ENCODE data around the gene RBMXL3.

Gene RBMXL3

GRCh38 chrX:115232933-115233496, 43.8 kb downstream of the RBMXL3 start:
- Histone ChIP-seq H4K20me1 (ENCODE audit: insufficient read depth, low read length) (no peaks in the 10 kb centered on the region), H3K36me3 (ENCODE audit: insufficient read depth, low read length) (no peaks in the 10 kb centered on the region), H3K27ac (ENCODE audit: low read length) (no peak overlapping the region), H3K4me1 (ENCODE audit: insufficient read depth, low read length) (no peaks in the 10 kb centered on the region), H3K79me2 (ENCODE audit: insufficient read depth, low read length) (no peaks in the 10 kb centered on the region), H2AFZ (ENCODE audit: low read depth, low read length) (no peak overlapping the region), H3K4me2 (ENCODE audit: insufficient read depth, low read length) (no peak overlapping the region), H3K27me3 (ENCODE audit: insufficient read depth, low read length, poor library complexity) (no peaks in the 10 kb centered on the region), H3K9ac (ENCODE audit: low read depth, low read length) (no peak overlapping the region), H3K9me3 (ENCODE audit: insufficient read depth, low read length, severe bottlenecking) (no peaks in the 10 kb centered on the region), H3K4me3 (ENCODE audit: low read depth in 1 of 2, low read length in 2 of 2) (no peak overlapping the region)
- DNase-seq (no peak), ATAC-seq (ENCODE audit: insufficient read depth, low read depth) (no peak)
- no peak for TF ChIP-seq EZH2 (IDR thresholded peaks at IDR 0.05; ENCODE audit: borderline replicate concordance, low read depth, low read length, severe bottlenecking)
- TF ChIP-seq CTCF (IDR thresholded peaks at IDR 0.05; ENCODE audit: borderline replicate concordance, extremely low read depth, low read length, poor library complexity, severe bottlenecking) = no peak

- Histone ChIP-seq H3K9ac (ENCODE audit: low read depth, low read length) (no peak within 1 kb of the TSS), H3K27me3 (ENCODE audit: insufficient read depth, low read length, poor library complexity) (no peaks in the 10 kb centered on the region), H2AFZ (ENCODE audit: low read depth, low read length) (no peak within 1 kb of the TSS), H3K27ac (ENCODE audit: low read length) (no peak within 1 kb of the TSS), H4K20me1 (ENCODE audit: insufficient read depth, low read length) (no peaks in the 10 kb centered on the region), H3K4me3 (ENCODE audit: low read depth in 1 of 2, low read length in 2 of 2) (no peak within 1 kb of the TSS), H3K4me1 (ENCODE audit: insufficient read depth, low read length) (no peaks in the 10 kb centered on the region), H3K9me3 (ENCODE audit: insufficient read depth, low read length, severe bottlenecking) (no peaks in the 10 kb centered on the region), H3K79me2 (ENCODE audit: insufficient read depth, low read length) (no peaks in the 10 kb centered on the region), H3K36me3 (ENCODE audit: insufficient read depth, low read length) (no peaks in the 10 kb centered on the region), H3K4me2 (ENCODE audit: insufficient read depth, low read length) (no peak within 1 kb of the TSS)
- no peak for TF ChIP-seq CTCF (IDR thresholded peaks at IDR 0.05; ENCODE audit: borderline replicate concordance, extremely low read depth, low read length, poor library complexity, severe bottlenecking)
- TF ChIP-seq EZH2 (IDR thresholded peaks at IDR 0.05; ENCODE audit: borderline replicate concordance, low read depth, low read length, severe bottlenecking) = no peak
- ATAC-seq (ENCODE audit: insufficient read depth, low read depth) (no peak), DNase-seq (no peak)
Measured at GRCh38 chrX:115233497-115234455, 44.6 kb downstream of the RBMXL3 start, which contains the start of gene LRCH2. Gene LRCH2 (minus strand): TSS chrX:115234096. CDS start chrX:115234041, 55 bp downstream.

- Histone ChIP-seq H3K4me2 (ENCODE audit: insufficient read depth, low read length) (no peak overlapping the region), H4K20me1 (ENCODE audit: insufficient read depth, low read length) (no peaks in the 10 kb centered on the region), H2AFZ (ENCODE audit: low read depth, low read length) (no peak overlapping the region), H3K27me3 (ENCODE audit: insufficient read depth, low read length, poor library complexity) (no peaks in the 10 kb centered on the region), H3K9ac (ENCODE audit: low read depth, low read length) (no peak overlapping the region), H3K4me3 (ENCODE audit: low read depth in 1 of 2, low read length in 2 of 2) (no peak overlapping the region), H3K4me1 (ENCODE audit: insufficient read depth, low read length) (no peaks in the 10 kb centered on the region), H3K27ac (ENCODE audit: low read length) (no peak overlapping the region), H3K9me3 (ENCODE audit: insufficient read depth, low read length, severe bottlenecking) (no peaks in the 10 kb centered on the region), H3K79me2 (ENCODE audit: insufficient read depth, low read length) (no peaks in the 10 kb centered on the region), H3K36me3 (ENCODE audit: insufficient read depth, low read length) (no peaks in the 10 kb centered on the region)
- ATAC-seq (ENCODE audit: insufficient read depth, low read depth) (no peak), DNase-seq (no peak)
- TF ChIP-seq EZH2 (IDR thresholded peaks at IDR 0.05; ENCODE audit: borderline replicate concordance, low read depth, low read length, severe bottlenecking) (no peak), CTCF (IDR thresholded peaks at IDR 0.05; ENCODE audit: borderline replicate concordance, extremely low read depth, low read length, poor library complexity, severe bottlenecking) (no peak)
Measured at GRCh38 chrX:115234461-115234860, 45.3 kb downstream of the RBMXL3 start.

All from DND-41 (cell line).